SK-MEL-5 (cell line): ENCODE results near the gene CYB561. TPM values are rescaled to one million over a fixed set of nuclear protein-coding genes. Genes with fewer than 3 reads are reported as not detected.

Source experiments
- DNase-seq: peaks from one replicate; pipeline ENCODE4 v3.0.0-alpha.2; 2016; ENCODE audit warnings: low read depth, low spot score
- in situ Hi-C: cut with HindIII; loops from 2 replicates; pipeline ENCODE4 v1.10.0; 2016; ENCODE audit warnings: low sequenced_read_pairs, high pct_unique_total_duplicates, low pct_unique_long_range_greater_than_20kb
- total RNA-seq: library from RNA; depleted of rRNA; stranded (reverse); fragments of >200 nt; shearing (Covaris generic); gene quantifications from 2 replicates; pipeline ENCODE4 v1.2.3, GENCODE V29; 2014

Gene CYB561
- total RNA-seq, 1 experiment from 2014 or later: 0.61 TPM

GRCh38 chr17:63440127-63440769 is 5.9 kb downstream of the CYB561 start:
- no peak for DNase-seq
- in situ Hi-C loops: no loop called here

GRCh38 chr17:63439687-63440086 is 6.4 kb downstream of the CYB561 start:
- DNase-seq: peak; percentile 43
- in situ Hi-C loops: no loop called here

GRCh38 chr17:63438092-63439051 is 7.7 kb downstream of the CYB561 start:
- in situ Hi-C loops: no loop called here
- no peak for DNase-seq

- in situ Hi-C loops: no loop called here
Observed at GRCh38 chr17:63437287-63438091, 8.6 kb downstream of the CYB561 start.

GRCh38 chr17:63436523-63437110 is 9.5 kb downstream of the CYB561 start:
- in situ Hi-C loops: no loop called here
- peak; percentile 35 for DNase-seq

More at GRCh38 chr17:63437287-63438091, 8.6 kb downstream of the CYB561 start:
- DNase-seq: no peak

- in situ Hi-C loops: no loop called here
- DNase-seq: no peak
Observed at GRCh38 chr17:63435681-63436522, 10.2 kb downstream of the CYB561 start.

GRCh38 chr17:63434951-63435571 is 11.0 kb downstream of the CYB561 start:
- in situ Hi-C loops: no loop called here
- peak; percentile 21 for DNase-seq

- no peak for DNase-seq
Observed at GRCh38 chr17:63433746-63434591, 12.1 kb downstream of the CYB561 start.

GRCh38 chr17:63431939-63432804 is 13.9 kb downstream of the CYB561 start:
- in situ Hi-C loops: no loop called here
- no peak for DNase-seq

More at GRCh38 chr17:63433746-63434591, 12.1 kb downstream of the CYB561 start:
- in situ Hi-C loops: no loop called here

GRCh38 chr17:63431618-63431938 is 14.5 kb downstream of the CYB561 start:
- in situ Hi-C loops: no loop called here
- DNase-seq: no peak

- in situ Hi-C loops: no loop called here
Observed at GRCh38 chr17:63430223-63430622, 15.9 kb downstream of the CYB561 start.

GRCh38 chr17:63429766-63430165 is 16.3 kb downstream of the CYB561 start:
- no peak for DNase-seq
- in situ Hi-C loops: no loop called here

More at GRCh38 chr17:63430223-63430622, 15.9 kb downstream of the CYB561 start:
- no peak for DNase-seq

- in situ Hi-C loops: no loop called here
- no peak for DNase-seq
Observed at GRCh38 chr17:63426917-63427308, 19.2 kb downstream of the CYB561 start.

- in situ Hi-C loops: no loop called here
- DNase-seq: no peak
Observed at GRCh38 chr17:63426041-63426916, 19.8 kb downstream of the CYB561 start.
